DND-41 (cell line): ENCODE measurements around the gene ARHGEF4.

Source experiments
- ATAC-seq: fragments of 200-7000 bp; cut with Tn5 transposase; 3 replicates; pipeline ENCODE4 v1.9.1; 2021; ENCODE audit warnings: low read depth; ENCODE audit not compliant: insufficient read depth
- DNase-seq: peaks from one replicate; pipeline ENCODE4 v3.0.0-alpha.2; 2020
- H2AFZ ChIP-seq: 2 replicates; pipeline ENCODE4 v1.6.0; 2012; ENCODE audit warnings: low read depth, low read length
- H3K27ac ChIP-seq: 2 replicates; pipeline ENCODE4 v1.5.1; 2012; ENCODE audit warnings: low read length, inconsistent platforms
- H3K27me3 ChIP-seq: fragments of 200-600 bp; sonication (generic); 2 replicates; pipeline ENCODE4 v1.6.0; 2012; ENCODE audit warnings: low read length, mild to moderate bottlenecking, inconsistent platforms; ENCODE audit not compliant: insufficient read depth, poor library complexity
- H3K36me3 ChIP-seq: 2 replicates; pipeline ENCODE4 v1.5.1; 2012; ENCODE audit warnings: low read length, inconsistent platforms; ENCODE audit not compliant: insufficient read depth
- H3K4me1 ChIP-seq: 2 replicates; pipeline ENCODE4 v1.5.1; 2012; ENCODE audit warnings: mild to moderate bottlenecking, low read length; ENCODE audit not compliant: insufficient read depth
- H3K4me2 ChIP-seq: 2 replicates; pipeline ENCODE4 v1.6.0; 2012; ENCODE audit warnings: mild to moderate bottlenecking, moderate library complexity, low read length, inconsistent platforms; ENCODE audit not compliant: insufficient read depth
- H3K4me3 ChIP-seq, 2 experiments: fragments of 200-600 bp in 1 of 2; shearing (Covaris generic) in 1 of 2; 2 replicates each; pipeline ENCODE4 v1.5.1; 2012 to 2016; ENCODE audit warnings: inconsistent platforms in 2 of 2, low read length in 2 of 2, mild to moderate bottlenecking in 2 of 2, low read depth in 1 of 2, moderate library complexity in 1 of 2
- H3K79me2 ChIP-seq: 2 replicates; pipeline ENCODE4 v1.6.0; 2012; ENCODE audit warnings: low read length, inconsistent platforms; ENCODE audit not compliant: insufficient read depth
- H3K9ac ChIP-seq: 2 replicates; pipeline ENCODE4 v1.6.0; 2012; ENCODE audit warnings: low read depth, mild to moderate bottlenecking, inconsistent platforms, low read length, moderate library complexity
- H3K9me3 ChIP-seq: 2 replicates; pipeline ENCODE4 v1.5.1; 2012; ENCODE audit warnings: low read length, moderate library complexity, mild to moderate bottlenecking, inconsistent platforms; ENCODE audit not compliant: insufficient read depth, severe bottlenecking
- H4K20me1 ChIP-seq: 2 replicates; pipeline ENCODE4 v1.6.0; 2012; ENCODE audit warnings: low read length; ENCODE audit not compliant: insufficient read depth
- CTCF ChIP-seq: IDR thresholded peaks from 2 replicates; pipeline ENCODE4 v1.5.1; 2012; ENCODE audit warnings: borderline replicate concordance, low read length, moderate library complexity, mild to moderate bottlenecking; ENCODE audit not compliant: poor library complexity, severe bottlenecking; ENCODE audit errors: extremely low read depth
- EZH2 ChIP-seq: IDR thresholded peaks from 3 replicates; pipeline ENCODE4 v1.6.1; 2012; ENCODE audit warnings: borderline replicate concordance, low read depth, mild to moderate bottlenecking, moderate library complexity, low read length, inconsistent platforms; ENCODE audit not compliant: severe bottlenecking

The ARHGEF4 gene

GRCh38 chr2:130977461-130978050, 140.8 kb downstream of the ARHGEF4 start:
- no peak for DNase-seq
- no peaks in the 10 kb centered on the region for H3K27me3 ChIP-seq
- TF ChIP-seq CTCF (no peak), EZH2 (no peak)
- no peak overlapping the region for H3K27ac ChIP-seq
- peaks cover 2% of the 10 kb centered on the region for H3K9me3 ChIP-seq
- no peak for ATAC-seq
- H4K20me1 ChIP-seq = no peaks in the 10 kb centered on the region
- H3K9ac ChIP-seq = no peak overlapping the region
- no peak overlapping the region for H3K4me3 ChIP-seq
- H3K79me2 ChIP-seq = no peaks in the 10 kb centered on the region
- H3K36me3 ChIP-seq = no peaks in the 10 kb centered on the region
- no peaks in the 10 kb centered on the region for H3K4me1 ChIP-seq
- H3K4me2 ChIP-seq = no peak overlapping the region
- H2AFZ ChIP-seq = no peak overlapping the region

GRCh38 chr2:130981667-130982066, 145.0 kb downstream of the ARHGEF4 start:
- no peak for ATAC-seq
- H3K4me3 ChIP-seq = no peak overlapping the region
- no peak overlapping the region for H2AFZ ChIP-seq
- peaks cover 2% of the 10 kb centered on the region for H3K9me3 ChIP-seq
- H4K20me1 ChIP-seq = no peaks in the 10 kb centered on the region
- no peak overlapping the region for H3K4me2 ChIP-seq
- H3K36me3 ChIP-seq = no peaks in the 10 kb centered on the region
- H3K27me3 ChIP-seq = no peaks in the 10 kb centered on the region
- DNase-seq = no peak
- H3K79me2 ChIP-seq = no peaks in the 10 kb centered on the region
- H3K27ac ChIP-seq = no peak overlapping the region
- TF ChIP-seq CTCF (no peak), EZH2 (no peak)
- H3K4me1 ChIP-seq = no peaks in the 10 kb centered on the region
- H3K9ac ChIP-seq = no peak overlapping the region

- no peak overlapping the region for H2AFZ ChIP-seq
- no peak for ATAC-seq
- no peak overlapping the region for H3K4me2 ChIP-seq
- no peak overlapping the region for H3K9ac ChIP-seq
- no peaks in the 10 kb centered on the region for H3K9me3 ChIP-seq
- no peaks in the 10 kb centered on the region for H3K27me3 ChIP-seq
- no peaks in the 10 kb centered on the region for H4K20me1 ChIP-seq
- no peaks in the 10 kb centered on the region for H3K79me2 ChIP-seq
- no peaks in the 10 kb centered on the region for H3K36me3 ChIP-seq
- DNase-seq = no peak
- TF ChIP-seq CTCF (no peak), EZH2 (no peak)
- H3K4me3 ChIP-seq = no peak overlapping the region
- H3K4me1 ChIP-seq = no peaks in the 10 kb centered on the region
- no peak overlapping the region for H3K27ac ChIP-seq
These were observed 148.6 kb downstream of the ARHGEF4 start for GRCh38 chr2:130985206-130985780.
